GM12878 (cell line): ENCODE data around the gene URB1. TPM values are rescaled to one million over a fixed set of nuclear protein-coding genes. Genes with fewer than 3 reads are reported as not detected.

Experiments used
- ATAC-seq: fragments of 200-7000 bp; cut with Tn5 transposase; 3 replicates; pipeline ENCODE4 v1.9.1; 2020; ENCODE audit warnings: mild to moderate bottlenecking, moderate library complexity
- BruUV-seq: library from RNA; stranded (reverse); fragments of 400-500 nt; replicated peaks from 2 replicates; lab custom pipeline; 2021; lab: Mats Ljungman, UMichigan
- CTCF ChIA-PET: fragments of 300-600 bp; sonication (Branson Sonifier 250); formaldehyde crosslinking; extraction: SDS; loops from one replicate; lab custom pipeline; 2021; ENCODE audit warnings: inconsistent platforms; lab: Yijun Ruan, JAX
- POLR2A ChIA-PET: fragments of 350-600 bp; formaldehyde crosslinking; extraction: SDS; loops from one replicate; lab custom pipeline; 2021; ENCODE audit warnings: inconsistent platforms; lab: Charles Lee
- RAD21 ChIA-PET: fragments of 300-600 bp; sonication (Branson Sonifier 250); formaldehyde crosslinking; loops from one replicate; lab custom pipeline; 2023; ENCODE audit warnings: antibody characterized with exemption; ENCODE audit not compliant: unreplicated experiment; lab: Charles Lee
- SMC1A ChIA-PET: fragments of 300-600 bp; sonication (Branson Sonifier 250); formaldehyde crosslinking; loops from one replicate; lab custom pipeline; 2023; ENCODE audit not compliant: unreplicated experiment, uncharacterized antibody; lab: Charles Lee
- DNase-seq: peaks from one replicate; pipeline ENCODE4 v3.0.0-alpha.2; 2011; ENCODE audit warnings: low read depth, low spot score
- FAIRE-seq: peaks from 3 replicates; lab custom pipeline; 2011; peaks lifted over from hg19 to GRCh38; lab: Jason Lieb, UNC
- H2AFZ ChIP-seq: 2 replicates; pipeline ENCODE4 v1.6.0; 2011; ENCODE audit warnings: low read depth, low read length, control low read depth; ENCODE audit not compliant: control insufficient read depth
- H3K27ac ChIP-seq: 2 replicates; pipeline ENCODE4 v1.5.1; 2011; ENCODE audit warnings: control low read depth; ENCODE audit not compliant: control insufficient read depth, insufficient read depth
- H3K27me3 ChIP-seq, 2 experiments: replicated peaks in 1 of 2; 2 replicates each; pipeline versions ENCODE4 v1.6.0 to v1.6.1; 2011; ENCODE audit warnings: low read length in 1 of 2; ENCODE audit not compliant: control insufficient read depth in 2 of 2, insufficient read depth in 2 of 2
- H3K36me3 ChIP-seq, 2 experiments: 2 replicates each; pipeline ENCODE4 v1.5.1; 2011; ENCODE audit warnings: low read length in 1 of 2; ENCODE audit not compliant: control insufficient read depth in 2 of 2, insufficient read depth in 2 of 2
- H3K4me1 ChIP-seq: 2 replicates; pipeline ENCODE4 v1.6.1; 2011; ENCODE audit warnings: mild to moderate bottlenecking, low read length, moderate library complexity, mixed read lengths; ENCODE audit not compliant: control insufficient read depth, insufficient read depth
- H3K4me2 ChIP-seq: 2 replicates; pipeline ENCODE4 v1.6.0; 2011; ENCODE audit warnings: control low read depth; ENCODE audit not compliant: control insufficient read depth, insufficient read depth
- H3K4me3 ChIP-seq: fragments of 200-600 bp; sonication (generic); 2 replicates; pipeline ENCODE4 v1.5.1; 2016
- H3K79me2 ChIP-seq: 2 replicates; pipeline ENCODE4 v1.6.0; 2011; ENCODE audit warnings: low read length; ENCODE audit not compliant: control insufficient read depth, insufficient read depth
- H3K9ac ChIP-seq: 2 replicates; pipeline ENCODE4 v1.8.0; 2011; ENCODE audit warnings: low read length, control low read depth, mixed read lengths; ENCODE audit not compliant: control insufficient read depth, insufficient read depth
- H3K9me3 ChIP-seq: replicated peaks from 3 replicates; pipeline ENCODE4 v1.5.1; 2011; ENCODE audit warnings: mild to moderate bottlenecking, low read length; ENCODE audit not compliant: control insufficient read depth, insufficient read depth
- H4K20me1 ChIP-seq: 2 replicates; pipeline ENCODE4 v1.6.0; 2011; ENCODE audit not compliant: control insufficient read depth, insufficient read depth
- BRCA1 ChIP-seq: IDR thresholded peaks from 2 replicates; pipeline ENCODE4 v1.6.1; 2011; ENCODE audit warnings: low read depth, low read length, improper control_type of control experiment
- CREM ChIP-seq: IDR thresholded peaks from 2 replicates; pipeline ENCODE4 v1.6.1; 2014; ENCODE audit warnings: antibody characterized with exemption, low read depth
- EP300 ChIP-seq, 2 experiments: fragments of 150-350 bp in 1 of 2; IDR thresholded peaks; 2 replicates each; pipeline ENCODE4 v1.6.1; 2011 to 2012; ENCODE audit warnings: low read depth in 2 of 2, low read length in 2 of 2, borderline replicate concordance in 1 of 2, improper control_type of control experiment in 1 of 2, inconsistent platforms in 1 of 2; ENCODE audit not compliant: control insufficient read depth in 1 of 2
- NR2C1 ChIP-seq: fragments of 450-650 bp; IDR thresholded peaks from 2 replicates; pipeline ENCODE4 v1.6.1; 2017; ENCODE audit warnings: antibody characterized with exemption, mild to moderate bottlenecking, moderate library complexity
- RCOR1 ChIP-seq: conservative IDR thresholded peaks from 2 replicates; pipeline ENCODE4 v1.6.1; 2012; ENCODE audit warnings: low read depth, low read length, improper control_type of control experiment
- SREBF1 ChIP-seq: IDR thresholded peaks from 2 replicates; pipeline ENCODE4 v1.6.1; 2012; ENCODE audit warnings: mild to moderate bottlenecking, low read length
- whole genome bisulfite sequencing: methylation state at CpG from one replicate; pipeline ENCODE4 v1.1.6; 2016; ENCODE audit warnings: low lambda C conversion rate; ENCODE audit not compliant: insufficient replicate concordance, insufficient coverage; ENCODE audit errors: missing lambda C conversion rate; 5-methylcytosine and 5-hydroxymethylcytosine counted together
- in situ Hi-C: fragments of 300-500 bp; cut with MboI; formaldehyde crosslinking; loops from 9 replicates; pipeline ENCODE4 v1.14.3; 2018; ENCODE audit warnings: mixed read lengths
- intact Hi-C: fragments of 100-400 bp; cut with micrococcal nuclease; formaldehyde crosslinking; loops from one replicate; pipeline ENCODE4 v1.14.2; 2022; ENCODE audit not compliant: unreplicated experiment
- polyA plus RNA-seq, 11 experiments: library from polyadenylated mRNA; depleted of rRNA in 4 of 11; unstranded in 6 of 11; stranded (reverse) in 5 of 11; fragments of >200 nt; fragmentation: Nextera tagmentation in 4 of 11; fragmentation: Illumina TruSeq in 1 of 11; extraction: Ambion mirVana in 4 of 11; extraction: Trizol in 1 of 11; gene quantifications; 1 replicate in 1 of 11; 2 replicates in 10 of 11; pipeline versions ENCODE4 v1.2.1 to v1.2.3, GENCODE V29; 2011 to 2016; ENCODE audit warnings: inconsistent platforms in 2 of 11, missing spikeins in 2 of 11, low read depth in 1 of 11
- total RNA-seq, 4 experiments: library from RNA; depleted of rRNA in 3 of 4; stranded (reverse); fragments of >200 nt in 3 of 4; fragmentation: Illumina TruSeq in 1 of 4; extraction: Trizol in 1 of 4; gene quantifications; 2 replicates each; pipeline versions ENCODE4 v1.2.1 to v1.2.3, GENCODE V29; 2013 to 2021
- TF ChIP-seq, protein P1 (sequence below): IDR thresholded peaks from 2 replicates; pipeline ENCODE4 v1.6.1; 2011; ENCODE audit warnings: mild to moderate bottlenecking, low read depth, low read length, moderate library complexity; ENCODE audit not compliant: insufficient replicate concordance
- TF ChIP-seq, protein P2 (sequence below): fragments of 450-650 bp; IDR thresholded peaks from 2 replicates; pipeline ENCODE4 v1.6.1; 2017; ENCODE audit warnings: low read depth, mild to moderate bottlenecking, moderate library complexity

URB1 gene
- total and polyA plus RNA-seq, 10 of the 15 experiments (the other 5 are each of a cell fraction or from before 2014, with no cell fraction given), result 0.56 to 23.2 (median 8.9) TPM

DNA sequence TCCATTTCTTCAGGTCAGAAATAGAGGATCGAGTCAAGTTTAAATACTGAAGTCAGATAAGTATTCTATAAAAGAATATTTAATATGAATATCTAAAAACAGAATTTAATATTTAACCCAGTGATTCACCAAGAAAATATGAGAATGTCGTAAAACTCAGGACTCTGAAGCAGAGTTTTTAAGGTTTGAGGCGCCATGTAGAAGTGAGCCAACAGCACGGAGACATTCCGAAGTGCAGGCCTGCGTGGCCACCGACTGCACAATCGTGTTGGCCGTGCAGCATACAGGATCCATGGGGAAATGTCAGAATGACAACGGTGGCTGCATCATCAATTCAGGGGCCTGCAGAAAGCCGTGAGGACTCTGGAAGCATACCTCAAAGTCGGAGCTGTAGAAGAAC is 70.7 kb downstream of the URB1 start:
- in situ Hi-C loops, result no loop called here
- no peak overlapping the region for H3K27ac ChIP-seq
- DNase-seq, result no peak
- no peak for TF ChIP-seq NR2C1
- no peak for TF ChIP-seq EP300 (IDR thresholded peaks at IDR 0.05; ENCODE audit: borderline replicate concordance in 1 of 2, control insufficient read depth in 1 of 2, low read depth in 2 of 2, low read length in 2 of 2)
- TF ChIP-seq, protein P1, sequence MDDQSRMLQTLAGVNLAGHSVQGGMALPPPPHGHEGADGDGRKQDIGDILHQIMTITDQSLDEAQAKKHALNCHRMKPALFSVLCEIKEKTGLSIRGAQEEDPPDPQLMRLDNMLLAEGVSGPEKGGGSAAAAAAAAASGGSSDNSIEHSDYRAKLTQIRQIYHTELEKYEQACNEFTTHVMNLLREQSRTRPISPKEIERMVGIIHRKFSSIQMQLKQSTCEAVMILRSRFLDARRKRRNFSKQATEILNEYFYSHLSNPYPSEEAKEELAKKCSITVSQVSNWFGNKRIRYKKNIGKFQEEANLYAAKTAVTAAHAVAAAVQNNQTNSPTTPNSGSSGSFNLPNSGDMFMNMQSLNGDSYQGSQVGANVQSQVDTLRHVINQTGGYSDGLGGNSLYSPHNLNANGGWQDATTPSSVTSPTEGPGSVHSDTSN, result no peak
- no peak for TF ChIP-seq RCOR1
- TF ChIP-seq, protein P2, sequence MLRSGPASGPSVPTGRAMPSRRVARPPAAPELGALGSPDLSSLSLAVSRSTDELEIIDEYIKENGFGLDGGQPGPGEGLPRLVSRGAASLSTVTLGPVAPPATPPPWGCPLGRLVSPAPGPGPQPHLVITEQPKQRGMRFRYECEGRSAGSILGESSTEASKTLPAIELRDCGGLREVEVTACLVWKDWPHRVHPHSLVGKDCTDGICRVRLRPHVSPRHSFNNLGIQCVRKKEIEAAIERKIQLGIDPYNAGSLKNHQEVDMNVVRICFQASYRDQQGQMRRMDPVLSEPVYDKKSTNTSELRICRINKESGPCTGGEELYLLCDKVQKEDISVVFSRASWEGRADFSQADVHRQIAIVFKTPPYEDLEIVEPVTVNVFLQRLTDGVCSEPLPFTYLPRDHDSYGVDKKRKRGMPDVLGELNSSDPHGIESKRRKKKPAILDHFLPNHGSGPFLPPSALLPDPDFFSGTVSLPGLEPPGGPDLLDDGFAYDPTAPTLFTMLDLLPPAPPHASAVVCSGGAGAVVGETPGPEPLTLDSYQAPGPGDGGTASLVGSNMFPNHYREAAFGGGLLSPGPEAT, result no peak
- no peak for TF ChIP-seq SREBF1
- no peak for TF ChIP-seq BRCA1
- TF ChIP-seq CREM, result no peak
- TF ChIP-seq, all 136 proteins: peak for 0
- no peak overlapping the region for H3K4me2 ChIP-seq
- intact Hi-C loops, result no loop called here
- no peaks in the 10 kb centered on the region for H3K79me2 ChIP-seq
- ChIA-PET CTCF (no interaction called here), RAD21 (no interaction called here), SMC1A (no interaction called here), POLR2A (no interaction called here)
- no peak overlapping the region for H3K4me3 ChIP-seq
- no peaks in the 10 kb centered on the region for H3K27me3 ChIP-seq
- ATAC-seq (no peak), FAIRE-seq (no peak)
- 93% methylated on average over 12 of the region's 12 CpGs for WGBS
- H2AFZ ChIP-seq, result no peak overlapping the region
- peaks cover 43 to 45% of the 10 kb centered on the region in 2 experiments for H3K36me3 ChIP-seq
- no peaks in the 10 kb centered on the region; the same call in 2 of the 3 replicates for H3K9me3 ChIP-seq
- no peak overlapping the region for H3K9ac ChIP-seq
- no TSS peak for BruUV-seq
- no peaks in the 10 kb centered on the region for H3K4me1 ChIP-seq
- H4K20me1 ChIP-seq, result no peaks in the 10 kb centered on the region
